ENCODE results near the gene TM9SF2. TPM values are rescaled to one million over a fixed set of nuclear protein-coding genes. Genes with fewer than 3 reads are reported as not detected.

TM9SF2 gene
- total and polyA plus RNA-seq, 2 of the 4 experiments (the other 2 are of a cell fraction), result 46.1 to 85.5 TPM

DNA sequence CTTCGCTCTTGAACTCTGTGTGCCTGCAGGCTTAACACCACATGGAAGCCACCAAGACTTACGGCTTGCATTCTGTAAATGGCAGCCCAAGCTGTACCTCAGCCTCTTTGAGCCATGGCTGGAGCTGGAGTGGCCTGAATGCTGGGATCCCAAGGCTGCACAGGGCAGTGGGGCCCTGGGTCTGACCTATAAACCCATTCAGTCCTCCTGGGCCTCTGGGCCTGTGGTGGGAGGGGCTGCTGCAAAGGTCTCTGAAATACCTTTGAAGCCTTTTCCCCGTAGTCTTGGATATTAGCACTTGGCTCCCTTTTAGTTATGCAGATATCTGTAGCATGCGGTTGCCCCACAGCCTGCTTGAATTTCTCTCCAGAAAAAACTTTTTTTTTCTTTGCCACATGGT, 8.2 kb downstream of the TM9SF2 start:
- Histone ChIP-seq H2AK5ac (ENCODE audit: low read depth, low read length) (no peak overlapping the region), H2BK120ac (ENCODE audit: low read depth, low read length) (no peak overlapping the region), H3K18ac (ENCODE audit: low read depth, low read length) (no peak overlapping the region), H2AK9ac (replicated peaks; ENCODE audit: low read depth, low read length, poor library complexity) (no peak overlapping the region), H3K27ac (ENCODE audit: insufficient read depth, low read length) (no peak overlapping the region), H3K56ac (ENCODE audit: extremely low read depth, insufficient read depth, low read length) (no peak overlapping the region), H3K23ac (ENCODE audit: low read depth, low read length) (no peak overlapping the region), H2BK15ac (ENCODE audit: low read depth, low read length) (no peak overlapping the region), H2AFZ (replicated peaks; ENCODE audit: low read length, poor library complexity) (no peak overlapping the region), H3K9ac (ENCODE audit: low read depth, low read length) (no peak overlapping the region), H2BK20ac (ENCODE audit: low read depth, low read length) (no peak overlapping the region), H4K5ac (ENCODE audit: low read depth, low read length) (no peak overlapping the region), H3K4me1 (ENCODE audit: control insufficient read depth, insufficient read depth, low read length) (peaks cover 2% of the 10 kb centered on the region), H2BK5ac (ENCODE audit: low read depth, low read length, poor library complexity, severe bottlenecking) (no peak overlapping the region), H3K9me1 (ENCODE audit: insufficient read depth, low read length) (peaks cover 2% of the 10 kb centered on the region), H4K20me1 (ENCODE audit: insufficient read depth, low read length) (peaks cover 67% of the 10 kb centered on the region), H3K14ac (replicated peaks; ENCODE audit: low read depth, low read length) (no peak overlapping the region), H3K36me3 (ENCODE audit: control insufficient read depth, insufficient read depth, low read length) (peaks cover 5% of the 10 kb centered on the region; the same call in 1 of the 2 replicates), H3K27me3 (ENCODE audit: control insufficient read depth, insufficient read depth, low read length) (no peaks in the 10 kb centered on the region), H4K91ac (ENCODE audit: insufficient read depth, low read depth, low read length) (no peak overlapping the region), H3K79me1 (ENCODE audit: low read depth in 1 of 2, low read length in 2 of 2) (peaks cover 26 to 78% of the 10 kb centered on the region in 2 experiments), H3K4me3 (ENCODE audit: insufficient read depth, low read depth, low read length) (no peak overlapping the region), H3K4ac (ENCODE audit: low read depth, low read length) (no peak overlapping the region), H3K9me3 (ENCODE audit: control insufficient read depth, insufficient read depth, low read length) (peaks cover 6% of the 10 kb centered on the region; the same call in 1 of the 2 replicates), H4K8ac (ENCODE audit: low read depth in 2 of 2, low read length in 2 of 2) (no peak overlapping the region), H3K4me2 (ENCODE audit: low read depth, low read length) (no peak overlapping the region)
- TF ChIP-seq RFX5 (IDR thresholded peaks at IDR 0.05; ENCODE audit: low read depth, low read length), result no peak
- TF ChIP-seq MAFK (IDR thresholded peaks at IDR 0.05; ENCODE audit: low read depth, low read length), result no peak
- no peak for TF ChIP-seq NFE2L2 (IDR thresholded peaks at IDR 0.05; ENCODE audit: low read depth, low read length)
- TF ChIP-seq, protein P1, sequence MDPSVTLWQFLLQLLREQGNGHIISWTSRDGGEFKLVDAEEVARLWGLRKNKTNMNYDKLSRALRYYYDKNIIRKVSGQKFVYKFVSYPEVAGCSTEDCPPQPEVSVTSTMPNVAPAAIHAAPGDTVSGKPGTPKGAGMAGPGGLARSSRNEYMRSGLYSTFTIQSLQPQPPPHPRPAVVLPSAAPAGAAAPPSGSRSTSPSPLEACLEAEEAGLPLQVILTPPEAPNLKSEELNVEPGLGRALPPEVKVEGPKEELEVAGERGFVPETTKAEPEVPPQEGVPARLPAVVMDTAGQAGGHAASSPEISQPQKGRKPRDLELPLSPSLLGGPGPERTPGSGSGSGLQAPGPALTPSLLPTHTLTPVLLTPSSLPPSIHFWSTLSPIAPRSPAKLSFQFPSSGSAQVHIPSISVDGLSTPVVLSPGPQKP (IDR thresholded peaks at IDR 0.05; ENCODE audit: borderline replicate concordance, low read depth, low read length), result no peak
- TF ChIP-seq CHD1 (IDR thresholded peaks at IDR 0.05; ENCODE audit: low read depth, low read length), result no peak
- TF ChIP-seq CEBPB (IDR thresholded peaks at IDR 0.05; ENCODE audit: low read depth, low read length), result no peak
- TF ChIP-seq POLR2A (IDR thresholded peaks at IDR 0.05; ENCODE audit: low read depth, low read length), result no peak
- TF ChIP-seq, protein P2, sequence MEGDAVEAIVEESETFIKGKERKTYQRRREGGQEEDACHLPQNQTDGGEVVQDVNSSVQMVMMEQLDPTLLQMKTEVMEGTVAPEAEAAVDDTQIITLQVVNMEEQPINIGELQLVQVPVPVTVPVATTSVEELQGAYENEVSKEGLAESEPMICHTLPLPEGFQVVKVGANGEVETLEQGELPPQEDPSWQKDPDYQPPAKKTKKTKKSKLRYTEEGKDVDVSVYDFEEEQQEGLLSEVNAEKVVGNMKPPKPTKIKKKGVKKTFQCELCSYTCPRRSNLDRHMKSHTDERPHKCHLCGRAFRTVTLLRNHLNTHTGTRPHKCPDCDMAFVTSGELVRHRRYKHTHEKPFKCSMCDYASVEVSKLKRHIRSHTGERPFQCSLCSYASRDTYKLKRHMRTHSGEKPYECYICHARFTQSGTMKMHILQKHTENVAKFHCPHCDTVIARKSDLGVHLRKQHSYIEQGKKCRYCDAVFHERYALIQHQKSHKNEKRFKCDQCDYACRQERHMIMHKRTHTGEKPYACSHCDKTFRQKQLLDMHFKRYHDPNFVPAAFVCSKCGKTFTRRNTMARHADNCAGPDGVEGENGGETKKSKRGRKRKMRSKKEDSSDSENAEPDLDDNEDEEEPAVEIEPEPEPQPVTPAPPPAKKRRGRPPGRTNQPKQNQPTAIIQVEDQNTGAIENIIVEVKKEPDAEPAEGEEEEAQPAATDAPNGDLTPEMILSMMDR (conservative IDR thresholded peaks at IDR 0.05; ENCODE audit: low read depth, low read length), result no peak
- no peak for TF ChIP-seq RAD21 (IDR thresholded peaks at IDR 0.05; ENCODE audit: low read length)
- TF ChIP-seq SMC3 (IDR thresholded peaks at IDR 0.05; ENCODE audit: low read depth, low read length), result no peak
- TF ChIP-seq, protein P3, sequence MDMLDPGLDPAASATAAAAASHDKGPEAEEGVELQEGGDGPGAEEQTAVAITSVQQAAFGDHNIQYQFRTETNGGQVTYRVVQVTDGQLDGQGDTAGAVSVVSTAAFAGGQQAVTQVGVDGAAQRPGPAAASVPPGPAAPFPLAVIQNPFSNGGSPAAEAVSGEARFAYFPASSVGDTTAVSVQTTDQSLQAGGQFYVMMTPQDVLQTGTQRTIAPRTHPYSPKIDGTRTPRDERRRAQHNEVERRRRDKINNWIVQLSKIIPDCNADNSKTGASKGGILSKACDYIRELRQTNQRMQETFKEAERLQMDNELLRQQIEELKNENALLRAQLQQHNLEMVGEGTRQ (IDR thresholded peaks at IDR 0.05; ENCODE audit: low read depth, low read length), result no peak
- TF ChIP-seq FOS (IDR thresholded peaks at IDR 0.05; ENCODE audit: low read depth, low read length), result no peak
- DNase-seq, result no peak
- dilution Hi-C loops (cut with HindIII; ENCODE audit: low sequenced_read_pairs, unreplicated experiment), result no loop called here
- 86% methylated on average over 1 of the region's 4 CpGs; no CpG with 5 or more reads in 1 of the 2 experiments for WGBS, 2 experiments (ENCODE audit: extremely low coverage in 2 of 2, insufficient read length in 1 of 2)
- intact Hi-C loops (cut with micrococcal nuclease), result no loop called here
- BruUV-seq (replicated peaks), result no TSS peak
- ChIA-PET CTCF (no interaction called here), POLR2A (ENCODE audit: unreplicated experiment) (no interaction called here)
- ATAC-seq (ENCODE audit: low read depth), result no peak
- in situ Hi-C loops (cut with MboI; ENCODE audit: low sequenced_read_pairs), result no loop called here
